A673 (cell line): ENCODE results near the gene CACNA2D1. TPM values are rescaled to one million over a fixed set of nuclear protein-coding genes. Genes with fewer than 3 reads are reported as not detected.

Experiments
- BruUV-seq: library from RNA; stranded (reverse); fragments of 400-500 nt; replicated peaks from 2 replicates; lab custom pipeline; 2021; lab: Mats Ljungman, UMichigan
- CTCF ChIA-PET: fragments of 300-600 bp; sonication (Branson Sonifier 250); formaldehyde crosslinking; loops from one replicate; lab custom pipeline; 2022; ENCODE audit warnings: antibody characterized with exemption; lab: Charles Lee
- POLR2A ChIA-PET: fragments of 300-600 bp; sonication (Branson Sonifier 250); formaldehyde crosslinking; loops from one replicate; lab custom pipeline; 2022; ENCODE audit warnings: antibody characterized with exemption; ENCODE audit not compliant: low non-redundant PET; lab: Charles Lee
- DNase-seq: peaks from one replicate; pipeline ENCODE4 v3.0.0-alpha.2; 2015; ENCODE audit warnings: low spot score
- H3K27ac ChIP-seq: fragments of 200-600 bp; sonication (generic); 2 replicates; pipeline ENCODE4 v1.5.1; 2016; ENCODE audit warnings: mixed run types, low read depth, mild to moderate bottlenecking, mixed read lengths, antibody characterized with exemption, low read length; ENCODE audit not compliant: poor library complexity, severe bottlenecking
- H3K27me3 ChIP-seq: fragments of 200-600 bp; sonication (generic); replicated peaks from 2 replicates; pipeline ENCODE4 v1.6.1; 2017; ENCODE audit warnings: mixed run types, low read depth, mild to moderate bottlenecking, mixed read lengths, antibody characterized with exemption, low read length; ENCODE audit not compliant: insufficient read depth, poor library complexity
- H3K36me3 ChIP-seq: fragments of 200-600 bp; sonication (generic); 2 replicates; pipeline ENCODE4 v1.6.1; 2016; ENCODE audit warnings: mixed run types, mild to moderate bottlenecking, mixed read lengths, antibody characterized with exemption, low read length; ENCODE audit not compliant: insufficient read depth, poor library complexity, severe bottlenecking
- H3K4me1 ChIP-seq: fragments of 200-600 bp; sonication (generic); 2 replicates; pipeline ENCODE4 v1.6.1; 2017; ENCODE audit warnings: mixed run types, mild to moderate bottlenecking, mixed read lengths, antibody characterized with exemption, low read length; ENCODE audit not compliant: insufficient read depth, poor library complexity, severe bottlenecking
- H3K4me3 ChIP-seq: fragments of 200-600 bp; sonication (generic); 2 replicates; pipeline ENCODE4 v1.5.1; 2016; ENCODE audit warnings: low read depth, mixed run types, mild to moderate bottlenecking, mixed read lengths, low read length; ENCODE audit not compliant: poor library complexity, severe bottlenecking
- H3K9me3 ChIP-seq: fragments of 200-600 bp; sonication (generic); 2 replicates; pipeline ENCODE4 v1.6.1; 2016; ENCODE audit warnings: mixed run types, low read depth, mild to moderate bottlenecking, mixed read lengths, antibody characterized with exemption, low read length; ENCODE audit not compliant: poor library complexity, severe bottlenecking
- CTCF ChIP-seq: fragments of 300-800, 200-600 bp; sonication (generic); conservative IDR thresholded peaks from 2 replicates; pipeline ENCODE4 v1.5.1; 2017; ENCODE audit warnings: low read depth, mild to moderate bottlenecking, antibody characterized with exemption, low read length, moderate library complexity, mixed read lengths
- EZH2 ChIP-seq: fragments of 200-600 bp; sonication (generic); IDR thresholded peaks from 2 replicates; pipeline ENCODE4 v1.6.1; 2017; ENCODE audit warnings: borderline replicate concordance, low read depth, mild to moderate bottlenecking, mixed read lengths, antibody characterized with exemption, low read length; ENCODE audit not compliant: poor library complexity, severe bottlenecking
- intact Hi-C: fragments of 100-400 bp; cut with micrococcal nuclease; formaldehyde crosslinking; loops from one replicate; pipeline ENCODE4 v1.10.0; 2022; ENCODE audit not compliant: unreplicated experiment
- total RNA-seq: library from RNA; stranded (reverse); gene quantifications from 2 replicates; pipeline ENCODE4 v1.2.3, GENCODE V29; 2021

Gene CACNA2D1
- total RNA-seq, 1 experiment from 2014 or later, result 49.1 TPM

GRCh38 chr7:82179311-82179710 lies 264.3 kb downstream of the CACNA2D1 start:
- H3K27me3 ChIP-seq, result no peaks in the 10 kb centered on the region
- no peak for TF ChIP-seq CTCF
- TF ChIP-seq EZH2, result no peak
- no peak for DNase-seq
- no TSS peak for BruUV-seq
- ChIA-PET POLR2A (no interaction called here), CTCF (no interaction called here)
- H3K4me1 ChIP-seq, result no peaks in the 10 kb centered on the region
- no peak overlapping the region for H3K4me3 ChIP-seq
- no peak overlapping the region for H3K27ac ChIP-seq
- H3K36me3 ChIP-seq, result no peaks in the 10 kb centered on the region
- H3K9me3 ChIP-seq, result no peaks in the 10 kb centered on the region
- intact Hi-C loops, result loop anchor here (10.0 kb wide), 1 partner anchor 545 kb away; no protein-coding TSS in a partner anchor

- no TSS peak for BruUV-seq
- H3K4me1 ChIP-seq, result peaks cover 5% of the 10 kb centered on the region
- POLR2A ChIA-PET, result no interaction called here
- CTCF ChIA-PET, result no interaction called here
- no peaks in the 10 kb centered on the region for H3K9me3 ChIP-seq
- no peak for DNase-seq
- H3K27ac ChIP-seq, result no peak overlapping the region
- no peak overlapping the region for H3K4me3 ChIP-seq
- no peaks in the 10 kb centered on the region for H3K27me3 ChIP-seq
- TF ChIP-seq EZH2, result no peak
- intact Hi-C loops, result loop anchor here (10.0 kb wide), 1 partner anchor 549 kb away; no protein-coding TSS in a partner anchor
- H3K36me3 ChIP-seq, result no peaks in the 10 kb centered on the region
These were observed 268.3 kb downstream of the CACNA2D1 start for GRCh38 chr7:82175319-82175718.

GRCh38 chr7:82173400-82174021 lies 270.1 kb downstream of the CACNA2D1 start:
- peaks cover 5% of the 10 kb centered on the region for H3K4me1 ChIP-seq
- BruUV-seq, result no TSS peak
- POLR2A ChIA-PET, result no interaction called here
- TF ChIP-seq EZH2, result no peak
- peak; percentile 41; the same call in 1 of the 2 replicates for TF ChIP-seq CTCF
- H3K4me3 ChIP-seq, result no peak overlapping the region
- intact Hi-C loops, result loop anchor here (2.0 to 10.0 kb wide), 3 partner anchors 399 to 551 kb away; no protein-coding TSS in a partner anchor
- no peaks in the 10 kb centered on the region for H3K27me3 ChIP-seq
- H3K9me3 ChIP-seq, result no peaks in the 10 kb centered on the region
- no peaks in the 10 kb centered on the region for H3K36me3 ChIP-seq
- no peak overlapping the region for H3K27ac ChIP-seq
- CTCF ChIA-PET, result interaction anchor here (0.6 kb wide), 1 partner anchor 302 kb away, joined by 3 read pairs; no protein-coding TSS in a partner anchor
- no peak for DNase-seq
